ENCODE results near the gene POLRMT.

DNA sequence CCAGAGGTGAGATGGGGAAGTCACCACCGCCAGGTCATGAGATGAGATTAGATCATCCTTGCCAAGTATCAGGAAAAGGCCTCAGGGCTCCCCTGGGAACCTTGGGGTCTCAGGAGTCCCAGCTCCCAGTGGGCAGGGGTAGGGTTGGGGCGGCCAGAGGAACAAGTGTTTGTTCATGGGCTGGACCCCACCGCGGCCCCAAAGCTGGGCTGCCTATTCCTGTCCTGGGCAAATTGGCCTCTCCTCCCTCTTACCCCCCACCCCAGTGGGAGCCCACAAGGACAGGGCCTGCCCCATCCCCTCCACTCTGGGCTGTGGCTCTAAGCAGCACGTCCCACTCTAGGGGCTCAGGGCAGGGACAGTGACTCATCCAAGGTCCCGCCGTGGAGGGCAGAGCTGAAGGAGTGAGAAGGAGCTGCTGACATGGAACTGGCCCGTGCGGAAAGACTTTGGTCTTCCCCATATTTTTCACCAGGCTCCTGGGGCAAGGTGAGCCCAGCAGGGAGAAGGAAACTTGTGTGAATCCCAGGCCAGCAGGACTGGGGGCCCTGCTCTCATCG is 47.7 kb downstream of the POLRMT start:
- TF ChIP-seq EZH2 (IDR thresholded peaks at IDR 0.05; ENCODE audit: borderline replicate concordance) (no peak), CTCF (IDR thresholded peaks at IDR 0.05; ENCODE audit: poor library complexity) (no peak), EZH2phosphoT487 (IDR thresholded peaks at IDR 0.05; ENCODE audit: low read depth, severe bottlenecking, unreplicated experiment) (no peak)

Measured in hepatocyte (in vitro differentiated cells).